DOHH2 (cell line): Measurements from ENCODE around the gene L3MBTL4.

Source experiments
- CTCF ChIP-seq: fragments of 200-600 bp; sonication (generic); IDR thresholded peaks from one replicate; pipeline ENCODE4 v1.5.1; 2014; ENCODE audit warnings: antibody characterized with exemption, mild to moderate bottlenecking, low read depth, low read length; ENCODE audit not compliant: poor library complexity, severe bottlenecking
- EZH2phosphoT487 ChIP-seq: fragments of 200-600 bp; sonication (generic); IDR thresholded peaks from 2 replicates; pipeline ENCODE4 v1.6.1; 2017; ENCODE audit warnings: borderline replicate concordance, mild to moderate bottlenecking, antibody characterized with exemption, low read length, moderate library complexity, mixed read lengths

GRCh38 chr18:6202861-6203260 lies 211.8 kb downstream of the L3MBTL4 start:
- TF ChIP-seq CTCF: no peak
- no peak for TF ChIP-seq EZH2phosphoT487
